Measurements from ENCODE around the gene NISCH.

NISCH gene

DNA sequence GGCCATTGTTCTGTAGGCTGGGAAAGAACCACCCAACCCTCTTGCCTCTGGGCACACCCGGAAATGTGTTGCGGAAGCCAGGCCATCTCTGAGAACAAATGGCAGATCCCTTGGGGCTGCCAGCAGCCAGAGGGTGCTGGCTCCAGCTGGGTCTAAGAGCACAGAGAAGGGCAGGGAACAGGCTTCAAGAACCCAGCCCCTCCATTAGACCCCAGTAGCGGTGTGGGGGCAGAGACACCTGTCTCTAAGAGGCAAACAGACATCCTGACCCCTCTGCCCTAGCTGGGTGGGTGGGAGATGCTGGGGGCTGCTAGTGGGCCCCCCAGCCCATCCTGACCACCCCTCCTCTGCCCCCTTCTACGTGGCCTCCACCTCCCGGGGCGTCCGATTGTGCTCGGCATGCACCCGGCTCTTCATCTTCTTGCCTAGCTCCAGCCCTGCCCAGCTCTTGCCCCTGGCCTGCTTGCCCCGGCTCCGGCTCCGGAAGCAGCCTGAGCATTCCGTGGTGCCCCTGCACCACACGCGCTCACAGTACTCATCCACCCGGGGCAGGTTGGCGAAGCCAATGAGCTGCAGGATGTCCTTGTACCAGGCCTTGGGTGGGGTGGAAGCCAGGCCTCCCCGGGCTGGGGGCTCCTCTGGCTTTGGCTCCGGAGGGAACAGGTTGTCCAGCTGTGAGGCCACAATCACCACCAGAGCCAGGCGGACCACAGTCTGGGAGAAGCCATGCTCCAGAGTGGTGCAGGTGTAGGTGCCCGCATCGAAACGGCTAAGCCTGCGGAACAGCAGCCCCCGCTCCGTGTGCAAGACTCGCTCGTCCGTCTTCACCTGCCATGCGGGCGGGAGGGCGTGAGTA is 19.9 kb upstream of the NISCH start:
- DNase-seq (ENCODE audit: low spot score), result no peak

DNA sequence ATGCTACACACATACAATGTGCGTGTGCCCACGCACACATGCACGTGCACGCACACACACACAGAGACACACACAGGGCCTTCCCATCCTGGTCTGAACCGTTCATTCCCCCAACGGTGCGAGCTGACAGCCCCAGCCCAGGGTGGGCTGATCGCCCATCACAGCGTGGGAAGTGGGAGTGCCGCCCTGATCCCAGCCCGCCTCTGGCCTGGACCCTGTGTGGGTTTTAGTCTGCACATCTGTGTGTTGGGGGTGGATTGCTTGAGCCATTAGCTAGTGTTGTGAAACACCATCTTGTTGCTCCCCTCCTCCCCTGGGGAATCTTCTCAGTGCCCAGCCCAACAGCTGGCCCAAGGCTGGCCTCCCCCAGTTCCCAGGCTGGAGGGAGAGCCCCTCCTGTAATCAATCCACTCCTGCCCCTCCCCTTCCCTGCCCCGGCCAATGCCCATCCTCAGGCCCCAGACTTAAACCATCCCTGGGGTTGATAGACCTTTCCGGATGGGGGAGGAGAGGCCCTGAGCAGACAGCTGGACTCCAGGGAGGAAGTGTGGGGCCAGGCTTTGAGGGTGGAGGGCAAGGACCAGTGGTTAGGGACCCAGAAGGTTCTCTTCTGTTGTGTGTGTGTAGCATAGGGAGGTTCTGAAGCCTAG is 18.8 kb upstream of the NISCH start:
- DNase-seq (ENCODE audit: low spot score), result no peak

DNA sequence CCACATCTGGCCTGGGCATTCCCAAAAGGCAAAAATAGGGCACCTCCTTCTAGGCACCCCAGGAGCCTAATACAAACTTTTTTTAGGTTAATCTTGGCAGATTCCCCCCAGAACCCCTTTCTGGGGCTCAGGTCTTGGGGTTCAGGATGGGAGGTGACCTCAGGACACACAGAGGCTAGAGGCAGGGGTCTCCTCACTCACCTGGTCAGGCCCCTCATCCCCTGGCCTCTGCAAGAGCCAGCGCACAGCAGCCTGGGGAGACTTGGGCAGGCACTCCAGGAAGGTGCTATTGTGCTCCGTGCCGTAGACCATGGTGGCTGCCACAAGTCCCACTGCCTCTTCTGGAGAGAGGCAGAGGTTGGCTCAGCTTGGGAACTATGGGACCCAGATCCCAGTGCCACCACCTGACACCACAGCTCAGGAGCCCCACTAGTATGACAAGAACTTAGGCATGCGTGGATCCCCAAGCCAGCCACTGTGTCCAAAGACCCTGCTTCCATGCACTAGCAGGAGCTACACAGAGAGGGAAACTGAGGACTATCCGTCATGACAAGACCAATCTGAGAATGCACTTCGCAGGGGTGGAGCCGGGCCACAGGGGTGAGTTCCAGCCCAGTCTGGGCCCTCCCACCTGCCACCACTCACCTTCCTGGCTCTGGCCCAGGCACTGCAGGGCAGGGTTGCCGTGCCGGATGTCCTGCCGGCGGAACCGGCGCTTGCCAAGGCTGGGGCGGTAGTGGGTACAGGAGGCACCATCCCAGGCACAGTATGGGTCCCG is 17.9 kb upstream of the NISCH start:
- DNase-seq (ENCODE audit: low spot score), result no peak

DNA sequence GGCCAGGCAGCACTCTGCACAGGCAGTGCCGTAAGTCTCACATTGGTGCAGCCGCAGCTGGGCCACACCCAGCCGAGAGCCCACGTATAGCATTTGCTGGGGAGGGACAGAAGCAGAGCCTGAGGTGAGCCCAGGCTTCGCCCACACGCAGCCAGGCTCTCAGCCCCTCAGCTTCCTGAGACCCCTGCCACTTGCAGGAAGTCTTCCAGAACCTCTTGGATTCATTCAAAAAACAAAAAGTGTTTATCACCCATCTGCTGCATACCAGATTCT is 17.4 kb upstream of the NISCH start:
- no peak for DNase-seq (ENCODE audit: low spot score)

DNA sequence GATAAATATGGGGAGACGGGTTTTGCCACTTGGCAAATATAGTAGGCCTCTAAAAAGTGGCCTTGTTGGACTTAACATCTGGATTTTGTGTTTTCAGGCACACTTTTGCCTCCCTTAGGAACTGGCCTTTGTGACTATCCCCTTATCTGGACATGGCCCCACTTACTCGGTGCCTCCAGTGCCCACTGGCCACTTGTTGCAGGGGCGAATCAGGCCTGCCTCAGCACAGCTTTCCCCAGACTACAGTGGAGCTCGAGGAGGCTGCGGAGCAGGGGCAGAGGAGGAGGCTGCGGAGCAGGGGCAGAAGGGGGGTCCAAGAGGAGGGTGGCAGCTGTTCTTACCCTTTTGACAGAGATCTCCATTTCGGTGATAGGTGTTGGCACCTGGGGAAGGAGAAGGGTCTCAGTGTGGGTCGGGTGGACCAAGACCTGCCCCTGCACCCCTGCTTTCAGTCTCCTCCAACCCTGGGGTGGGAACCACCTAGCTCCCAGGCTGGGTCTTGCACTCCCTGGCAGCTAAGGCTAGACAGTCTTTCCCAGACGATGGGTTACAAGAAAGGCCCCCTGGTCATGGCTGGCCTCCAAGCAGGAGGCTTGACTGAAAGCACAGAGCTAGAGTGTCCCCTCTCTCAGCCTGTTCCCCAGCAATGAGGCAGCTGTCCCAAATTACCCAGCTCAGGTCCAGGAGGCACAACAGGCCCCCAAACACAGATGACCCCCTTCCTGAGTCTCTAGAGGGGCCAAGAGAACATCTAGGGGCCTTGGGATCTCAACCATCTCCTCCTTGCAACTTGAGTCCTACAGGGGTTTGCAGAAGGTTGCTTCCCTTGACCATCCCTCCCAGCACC is 16.6 kb upstream of the NISCH start:
- DNase-seq (ENCODE audit: low spot score), result peak; percentile 45

DNA sequence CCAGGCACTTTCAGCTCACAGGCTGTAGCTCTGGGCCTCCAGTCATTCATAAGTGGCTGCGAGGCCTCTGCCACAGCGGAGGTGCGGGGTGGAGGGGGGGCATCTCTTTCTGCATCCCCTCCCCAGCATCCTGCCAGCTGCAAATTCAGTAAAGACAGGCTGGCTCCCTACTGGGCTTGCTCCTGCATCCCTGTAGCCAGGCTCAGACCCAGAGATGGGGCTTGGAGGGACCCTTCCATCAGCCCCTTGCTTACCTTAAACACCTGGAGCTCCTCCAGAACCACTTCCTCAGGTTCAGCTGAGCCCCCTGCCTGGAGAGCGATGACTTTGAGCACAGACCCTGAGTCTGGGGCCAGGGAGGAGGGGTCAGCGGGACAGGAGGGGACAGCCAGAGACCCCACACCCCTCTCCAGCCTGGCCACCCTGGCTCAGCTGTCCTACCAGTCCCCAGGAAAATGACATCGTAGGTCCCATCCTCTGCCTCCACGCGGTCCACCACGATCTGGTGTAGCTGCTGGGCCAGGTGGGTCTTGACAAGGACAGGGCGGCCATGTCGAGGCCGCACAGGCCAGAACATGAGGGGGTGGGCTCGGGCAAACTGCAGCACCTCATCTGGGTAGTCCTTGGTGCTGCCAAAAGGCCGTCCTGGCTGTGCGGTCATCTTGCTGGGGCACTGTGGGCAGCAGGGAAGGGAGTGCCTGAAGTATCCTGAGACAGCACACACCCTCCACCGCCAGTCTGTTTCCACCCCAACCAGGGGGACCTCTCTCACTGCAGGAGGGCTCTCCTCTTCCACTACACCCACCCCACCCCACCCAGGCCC is 15.8 kb upstream of the NISCH start:
- DNase-seq (ENCODE audit: low spot score), result no peak

DNA sequence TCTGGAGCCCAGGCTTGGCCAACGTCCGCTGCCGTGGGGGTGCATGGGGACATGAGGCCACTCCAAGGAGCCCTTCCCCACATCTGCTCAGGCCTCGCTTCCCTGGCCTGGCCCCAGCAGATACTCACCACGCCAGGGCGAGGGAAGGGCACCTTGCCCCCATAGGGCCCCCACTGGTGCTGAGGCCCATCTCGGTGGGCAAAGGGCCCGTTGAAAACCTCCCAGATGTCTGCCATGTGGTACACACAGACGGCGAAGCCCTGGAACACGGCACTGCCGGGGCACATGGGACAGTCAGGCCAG is 15.2 kb upstream of the NISCH start:
- DNase-seq (ENCODE audit: low spot score), result peak; percentile 59

DNA sequence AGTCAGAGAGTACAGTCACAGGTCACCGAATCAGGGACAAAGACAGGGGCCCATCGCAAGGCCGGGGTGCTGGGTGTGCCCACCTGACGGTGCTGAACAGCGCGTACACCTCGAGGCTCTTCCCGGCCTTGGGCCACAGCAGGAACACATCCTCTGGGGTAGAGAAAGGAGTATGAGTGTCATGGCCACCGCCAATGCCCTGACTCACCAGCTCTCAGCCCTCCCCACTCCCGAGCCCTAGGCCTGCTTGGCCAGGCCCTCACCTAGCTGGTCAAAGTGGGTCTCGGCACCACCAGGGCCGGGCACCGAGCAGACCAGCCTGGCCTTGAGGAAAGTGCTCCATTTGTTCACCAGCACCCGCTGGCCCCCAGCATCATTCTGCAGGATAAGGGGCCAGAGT is 14.7 kb upstream of the NISCH start:
- DNase-seq (ENCODE audit: low spot score), result no peak

DNA sequence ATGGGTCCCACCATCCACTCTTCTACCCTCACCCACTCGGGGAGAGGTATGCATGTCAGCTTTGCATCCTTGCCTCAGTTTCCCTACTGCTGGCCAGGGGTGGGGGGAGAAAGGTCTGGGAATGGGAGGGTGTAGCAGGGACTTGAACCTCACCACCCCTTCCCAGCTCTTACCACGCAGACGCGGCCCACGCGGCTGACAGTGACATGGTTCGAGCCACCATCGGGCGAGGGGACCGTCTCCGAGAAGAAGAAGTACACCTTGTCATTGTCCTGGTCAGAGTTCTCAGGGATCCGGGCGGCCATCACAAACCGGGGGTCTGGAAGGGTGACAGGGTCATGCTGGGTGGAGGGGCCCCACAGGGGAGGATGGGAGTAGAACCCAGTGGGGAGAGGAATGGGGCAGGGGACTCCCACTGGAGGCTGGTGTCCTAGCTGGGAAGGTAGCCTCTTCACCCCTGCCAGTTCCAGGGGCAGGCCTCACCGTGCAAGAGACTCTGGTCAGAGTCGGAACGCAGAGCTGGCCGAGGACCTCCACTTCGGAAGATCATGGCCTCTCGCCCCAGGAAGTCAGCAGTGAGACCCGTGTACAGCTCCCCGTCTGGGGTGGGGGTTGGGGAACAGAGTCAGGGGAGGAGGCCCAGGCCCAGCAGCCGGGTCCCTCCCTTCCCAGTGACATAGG is 14.2 kb upstream of the NISCH start:
- peak; percentile 55 for DNase-seq (ENCODE audit: low spot score)

DNA sequence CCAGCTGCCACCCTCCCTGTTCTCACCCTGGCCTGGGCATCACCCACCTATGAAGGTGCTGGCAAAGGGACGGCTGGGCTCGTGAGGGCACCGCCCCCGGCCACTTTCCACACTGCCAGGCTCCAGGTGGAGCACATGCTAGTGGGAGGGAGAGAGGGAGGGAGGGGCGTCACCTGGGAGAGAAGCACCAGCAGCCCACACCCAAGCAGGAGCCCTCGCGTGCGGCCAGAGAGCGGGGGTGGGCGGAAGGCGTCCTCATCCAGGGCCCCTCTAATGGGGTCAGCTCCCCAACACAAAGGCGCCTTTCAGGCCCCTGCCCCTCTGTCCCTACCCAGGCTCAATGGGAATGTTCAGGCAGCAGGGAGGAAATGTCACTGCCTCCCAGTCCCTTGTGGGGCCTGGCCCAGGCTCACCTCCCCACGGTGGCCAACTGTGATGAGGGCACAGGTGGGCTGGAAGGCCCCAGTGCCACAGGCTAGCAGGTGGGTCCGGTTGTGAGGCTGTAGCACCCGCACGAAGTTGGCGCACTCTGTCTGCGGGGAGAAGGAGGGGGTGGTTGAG is 13.6 kb upstream of the NISCH start:
- no peak for DNase-seq (ENCODE audit: low spot score)

DNA sequence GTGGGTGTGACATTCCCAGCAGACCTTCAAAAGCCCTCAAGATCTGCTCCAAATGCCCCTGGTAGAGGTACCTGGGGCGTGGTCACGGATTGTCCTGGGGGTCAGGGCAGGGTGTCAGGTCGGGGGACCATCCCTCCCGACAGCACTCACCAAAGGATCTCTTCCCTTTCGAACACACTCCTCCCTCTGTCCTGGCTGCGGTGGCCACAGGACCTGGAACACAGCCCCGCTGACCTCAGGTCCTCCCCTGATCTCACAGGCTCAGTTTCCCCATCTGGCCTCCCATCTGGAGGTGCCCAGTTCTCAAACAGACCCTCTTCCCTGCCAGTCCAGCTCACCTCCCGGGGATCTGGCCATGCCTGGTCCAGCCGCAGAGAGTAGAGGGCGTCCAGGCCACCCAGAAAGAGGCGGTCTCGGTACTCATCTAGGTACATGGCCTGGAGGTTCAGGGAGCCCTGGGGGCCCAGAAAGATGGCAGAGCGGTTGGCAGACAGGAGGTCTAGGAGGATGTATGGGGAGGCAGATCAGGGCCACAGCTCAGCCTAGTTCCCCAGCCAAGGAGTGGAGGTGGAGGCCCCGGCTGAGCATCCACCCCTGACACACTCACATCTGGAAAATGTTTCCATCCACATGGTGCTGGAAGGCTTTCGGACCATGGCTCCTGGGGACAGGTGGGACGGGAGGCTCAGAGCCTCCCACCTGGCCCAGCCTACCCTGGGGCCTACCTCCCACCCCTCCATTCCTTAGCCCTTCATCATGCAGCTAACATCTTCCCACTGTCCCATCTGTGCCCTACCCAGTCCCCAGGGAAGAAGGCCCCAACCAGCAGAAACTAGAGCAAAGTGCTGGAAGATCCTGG is 12.8 kb upstream of the NISCH start:
- no peak for DNase-seq (ENCODE audit: low spot score)

DNA sequence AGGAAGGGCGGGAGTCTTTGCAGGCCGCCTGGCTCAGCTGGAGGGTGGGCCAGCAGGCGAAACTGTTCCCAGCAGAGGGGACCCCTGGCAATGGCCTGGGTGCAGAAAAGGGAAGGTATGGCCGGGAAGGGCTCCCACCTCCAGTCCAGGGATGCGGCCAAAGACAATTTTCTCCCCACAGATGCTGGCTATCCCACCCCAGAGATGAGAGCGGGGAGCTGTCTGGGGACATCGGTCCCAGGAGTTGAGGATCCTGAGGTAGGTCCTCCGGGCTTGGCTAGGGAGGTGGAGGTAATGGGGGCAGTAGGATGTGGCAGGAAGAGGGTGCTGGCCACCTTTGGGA is 12.2 kb upstream of the NISCH start:
- no peak for DNase-seq (ENCODE audit: low spot score)

DNA sequence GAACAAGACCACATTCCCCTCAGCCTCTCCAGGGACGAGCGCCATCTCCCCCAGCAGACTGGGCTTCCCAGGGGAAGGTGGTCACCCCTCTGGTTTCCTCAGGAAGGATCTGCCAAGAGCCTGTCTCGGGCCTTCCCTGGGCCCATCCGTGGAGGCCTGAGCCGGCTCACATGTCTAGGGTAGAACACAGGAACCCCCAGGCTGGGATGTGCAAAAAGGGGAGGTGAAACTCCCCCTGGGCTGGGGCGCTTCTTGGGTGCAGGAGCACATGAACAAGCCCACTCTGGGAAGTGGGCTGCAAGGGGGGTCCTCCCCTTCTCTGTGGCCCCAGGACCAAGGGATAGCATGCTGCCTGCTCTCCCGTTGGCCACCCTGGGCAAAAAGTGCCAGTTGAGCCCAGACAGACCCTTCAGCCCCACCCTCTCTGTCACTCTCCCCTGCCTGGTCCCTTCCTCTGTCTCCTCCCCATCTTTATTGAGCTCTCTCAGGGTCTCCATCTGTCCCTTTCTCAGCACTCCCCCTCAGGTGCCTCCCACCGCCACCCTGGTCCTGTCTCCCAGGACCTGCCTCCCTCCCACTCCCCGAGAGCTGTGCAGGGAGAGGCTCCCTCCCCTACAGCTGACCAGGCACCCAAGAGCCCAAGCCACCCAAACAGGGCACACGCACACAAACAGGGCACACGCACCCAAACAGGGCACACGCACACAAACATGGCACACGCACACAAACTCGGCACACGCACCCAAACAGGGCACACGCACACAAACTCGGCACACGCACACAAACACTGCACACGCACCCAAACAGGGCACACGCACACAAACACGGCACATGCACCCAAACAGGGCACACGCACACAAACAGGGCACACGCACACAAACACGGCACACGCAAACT is 11.4 kb upstream of the NISCH start:
- DNase-seq (ENCODE audit: low spot score), result no peak

DNA sequence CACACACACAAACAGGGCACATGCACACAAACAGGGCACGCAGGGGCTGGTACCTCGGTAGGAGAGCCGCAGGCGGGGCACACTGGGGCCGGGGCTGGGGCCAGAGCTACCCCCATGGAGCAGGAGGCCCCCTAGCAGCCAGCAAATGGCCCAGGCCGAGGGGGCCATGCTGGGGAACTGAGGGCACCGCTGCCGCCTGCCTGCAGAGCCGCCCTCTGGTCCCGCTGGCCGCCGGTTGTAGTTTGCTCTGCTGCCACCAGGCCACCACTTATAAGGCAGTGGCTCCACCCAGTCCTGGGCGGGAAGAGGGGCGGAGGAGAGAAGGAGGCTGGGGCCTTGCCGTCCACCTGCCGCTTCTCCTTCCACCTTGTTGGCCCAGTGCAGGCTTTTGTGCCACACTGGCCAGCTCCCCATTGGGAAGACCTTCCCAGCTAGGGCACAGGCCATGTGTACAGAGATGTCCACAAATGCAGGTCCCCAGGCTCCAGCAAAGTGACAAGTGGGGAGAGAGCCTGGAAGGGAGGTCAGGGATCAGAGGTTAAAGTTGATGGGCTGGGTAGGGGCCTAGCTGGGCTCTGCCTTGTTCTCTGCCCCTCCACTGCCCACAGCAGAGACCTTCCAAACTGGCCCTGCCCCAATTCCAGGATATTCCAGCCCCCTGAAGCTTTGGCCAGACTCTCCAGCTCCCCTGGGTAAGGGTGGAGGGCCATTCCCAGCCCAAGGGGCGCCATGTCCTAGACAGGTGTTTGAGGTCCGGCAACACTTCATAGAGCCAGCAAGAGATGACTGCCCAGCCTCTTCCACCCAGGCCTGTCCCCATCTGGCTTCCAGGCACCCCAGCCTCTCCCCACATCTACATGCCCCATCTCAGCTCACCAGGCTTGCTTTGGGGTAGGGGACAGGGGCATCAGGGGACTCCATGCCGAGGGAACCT is 10.3 kb upstream of the NISCH start, which contains the start of gene SEMA3G:
SEMA3G (minus strand) TSS at position 244 of the 934 bp plus-strand sequence; CDS start at position 168, 76 bp downstream.
- DNase-seq (ENCODE audit: low spot score), result no peak

DNA sequence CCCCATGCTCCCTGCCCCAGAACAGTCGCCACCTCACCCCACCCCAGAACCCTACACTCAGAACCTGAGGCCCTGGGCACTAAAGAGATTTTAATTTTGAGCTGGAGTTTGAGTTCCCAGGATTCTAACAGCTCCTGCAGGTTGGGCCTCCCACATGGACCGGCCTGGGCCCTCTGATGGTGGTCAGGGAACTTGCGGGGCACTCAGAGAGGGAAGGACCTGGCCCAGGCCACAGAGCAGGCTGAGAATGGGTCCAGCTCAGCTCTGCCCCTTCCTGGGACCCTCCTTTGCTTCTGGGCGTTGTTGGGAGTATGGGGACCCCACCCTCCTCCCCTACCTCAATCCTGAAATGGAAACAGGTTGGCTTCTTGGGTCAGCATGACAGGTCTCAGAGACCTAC is 9.4 kb upstream of the NISCH start:
- DNase-seq (ENCODE audit: low spot score), result no peak

DNA sequence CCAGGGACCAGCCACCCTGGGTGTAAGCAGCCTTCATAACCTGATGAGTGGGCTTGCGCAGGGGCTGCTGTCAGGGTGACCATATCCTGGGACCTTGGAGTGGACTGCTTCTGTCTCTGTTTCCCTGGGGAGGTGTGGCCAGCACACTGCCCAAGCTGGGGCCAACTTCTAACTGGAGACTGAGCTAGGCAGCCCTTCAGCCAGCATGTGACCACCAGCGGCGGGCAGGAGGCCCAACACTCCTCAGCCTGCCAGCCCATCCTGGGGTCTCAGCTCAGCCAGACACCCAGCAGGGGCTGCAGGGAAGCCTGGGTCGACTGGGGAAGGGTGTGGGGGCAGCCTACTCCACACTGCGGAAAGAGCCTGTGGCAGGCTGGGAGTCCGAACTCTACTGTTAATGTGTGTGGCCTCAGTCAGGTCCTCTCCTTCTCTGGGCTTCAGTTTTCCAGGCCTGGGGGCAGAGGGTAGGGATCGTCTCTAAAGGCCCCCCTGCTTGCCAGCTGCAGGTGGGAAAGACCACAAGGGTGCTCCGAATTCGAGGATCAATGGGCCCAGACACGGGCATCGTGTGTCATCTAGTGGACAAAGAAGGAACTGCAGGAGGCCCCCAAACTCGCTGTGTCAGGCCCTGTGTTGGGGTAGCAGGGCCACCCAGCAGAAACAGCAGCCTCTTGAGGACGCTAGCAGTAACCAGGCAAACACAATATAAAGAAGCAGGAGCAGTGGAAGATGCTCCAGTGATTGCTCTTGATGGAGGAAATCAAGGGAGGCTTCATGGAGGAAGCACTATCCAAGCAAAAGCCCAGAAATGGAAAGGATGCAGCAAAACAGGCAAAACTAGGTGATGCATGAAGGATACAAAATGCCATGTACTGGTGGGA is 8.5 kb upstream of the NISCH start:
- DNase-seq (ENCODE audit: low spot score), result no peak

Measured in left forelimb (tissue), 1 donor.